ENCODE data around the gene FAM193A.
"Not testable (repeated sequence)": the region's sequence is repeated elsewhere in the genome, so short reads cannot be mapped to it uniquely, and the experiment has no call there.

DNA sequence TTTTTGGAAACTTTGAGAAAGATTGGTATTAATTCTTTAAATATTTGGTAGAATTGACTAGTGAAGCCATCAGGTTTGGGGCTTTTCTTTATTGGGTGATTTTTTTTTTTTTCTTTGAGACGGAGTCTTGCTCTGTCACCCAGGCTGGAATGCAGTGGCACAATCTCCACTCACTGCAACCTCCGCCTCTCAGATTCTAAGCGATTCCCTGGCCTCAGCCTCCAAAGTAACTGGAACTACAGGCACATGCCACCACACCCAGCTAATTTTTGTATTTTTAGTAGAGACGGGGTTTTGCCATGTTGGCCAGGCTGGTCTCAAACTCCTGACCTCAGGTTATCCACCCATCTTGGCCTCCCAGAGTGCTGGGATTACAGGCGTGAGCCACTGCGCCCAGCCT is 143.3 kb downstream of the FAM193A start:
- TF ChIP-seq, protein P1, sequence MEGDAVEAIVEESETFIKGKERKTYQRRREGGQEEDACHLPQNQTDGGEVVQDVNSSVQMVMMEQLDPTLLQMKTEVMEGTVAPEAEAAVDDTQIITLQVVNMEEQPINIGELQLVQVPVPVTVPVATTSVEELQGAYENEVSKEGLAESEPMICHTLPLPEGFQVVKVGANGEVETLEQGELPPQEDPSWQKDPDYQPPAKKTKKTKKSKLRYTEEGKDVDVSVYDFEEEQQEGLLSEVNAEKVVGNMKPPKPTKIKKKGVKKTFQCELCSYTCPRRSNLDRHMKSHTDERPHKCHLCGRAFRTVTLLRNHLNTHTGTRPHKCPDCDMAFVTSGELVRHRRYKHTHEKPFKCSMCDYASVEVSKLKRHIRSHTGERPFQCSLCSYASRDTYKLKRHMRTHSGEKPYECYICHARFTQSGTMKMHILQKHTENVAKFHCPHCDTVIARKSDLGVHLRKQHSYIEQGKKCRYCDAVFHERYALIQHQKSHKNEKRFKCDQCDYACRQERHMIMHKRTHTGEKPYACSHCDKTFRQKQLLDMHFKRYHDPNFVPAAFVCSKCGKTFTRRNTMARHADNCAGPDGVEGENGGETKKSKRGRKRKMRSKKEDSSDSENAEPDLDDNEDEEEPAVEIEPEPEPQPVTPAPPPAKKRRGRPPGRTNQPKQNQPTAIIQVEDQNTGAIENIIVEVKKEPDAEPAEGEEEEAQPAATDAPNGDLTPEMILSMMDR (IDR thresholded peaks at IDR 0.05) = not testable (repeated sequence)
- TF ChIP-seq POLR2A (IDR thresholded peaks at IDR 0.05) = not testable (repeated sequence)

Measured in adrenal gland (tissue), 5 donors.